ENCODE results near the gene KCNQ4. TPM values are rescaled to one million over a fixed set of nuclear protein-coding genes. Genes with fewer than 3 reads are reported as not detected.

KCNQ4 gene
- total and polyA plus RNA-seq, 2 of the 8 experiments (the other 6 are each of a cell fraction or from before 2014, with no cell fraction given) = 2.2 to 3.9 TPM

MicroRNA genes within 50 kb of the gene (microRNA counts, 767-probe panel; counts per million panel counts)
- microRNA hsa-miR-30c-5p (879 counts per million, percentile 95 among the panel's probes with 10 or more counts), microRNA hsa-miR-30e-5p (879 counts per million, percentile 95 among the panel's probes with 10 or more counts)

Small RNA genes within 50 kb of the gene (microRNA-seq; reads per million reads assigned to microRNA genes)
- gene MIR30C1 (ENCODE audit: borderline microRNAs expressed in 2 of 2, borderline number of aligned reads in 2 of 2, borderline replicate concordance in 1 of 2) (14.7 to 18.7 reads per million in 2 experiments), gene MIR30E (ENCODE audit: borderline microRNAs expressed in 2 of 2, borderline number of aligned reads in 2 of 2, borderline replicate concordance in 1 of 2) (1,231 to 1,743 reads per million in 2 experiments)

Small RNA genes within 50 kb of the gene (small RNA-seq; reads per million reads assigned to genes)
- gene MIR30C1 (ENCODE audit: insufficient read depth) = 166 reads per million, percentile 98 among the genes with 10 or more reads in this experiment
- 15,156 reads per million, percentile 100 among the genes with 10 or more reads in this experiment for gene MIR30E (ENCODE audit: insufficient read depth)
- gene RN7SL326P (ENCODE audit: insufficient read depth) = not detected

Other genes starting within 250 kb of the KCNQ4 start
- 20.6 and 21.0 TPM in 2 replicates for gene RIMS3, start 118.1 kb upstream of the KCNQ4 start, total RNA-seq (2021; fragmentation: NEBNext Ultra II Directional; extraction: Animal tissue kit (Norgen Biotek cat#: 25700))
- gene RIMS3, start 118.1 kb upstream of the KCNQ4 start, polyA plus RNA-seq (2011; rRNA removed) = 13.3 and 20.6 TPM in 2 replicates
- gene NFYC, start 92.1 kb upstream of the KCNQ4 start, total RNA-seq (2021; fragmentation: NEBNext Ultra II Directional; extraction: Animal tissue kit (Norgen Biotek cat#: 25700)) = 51.1 and 54.1 TPM in 2 replicates
- 107 and 124 TPM in 2 replicates for gene NFYC, start 92.1 kb upstream of the KCNQ4 start, polyA plus RNA-seq (2011; rRNA removed)
- 16.0 and 16.3 TPM in 2 replicates for gene CITED4, start 78.6 kb downstream of the KCNQ4 start, total RNA-seq (2021; fragmentation: NEBNext Ultra II Directional; extraction: Animal tissue kit (Norgen Biotek cat#: 25700))
- 5.4 and 11.1 TPM in 2 replicates for gene CITED4, start 78.6 kb downstream of the KCNQ4 start, polyA plus RNA-seq (2011; rRNA removed)
- gene CTPS1, start 195.9 kb downstream of the KCNQ4 start, total RNA-seq (2021; fragmentation: NEBNext Ultra II Directional; extraction: Animal tissue kit (Norgen Biotek cat#: 25700)) = 98.4 and 103 TPM in 2 replicates
- gene CTPS1, start 195.9 kb downstream of the KCNQ4 start, polyA plus RNA-seq (2011; rRNA removed) = 35.5 and 35.6 TPM in 2 replicates
- not detected in 2 replicates for gene SLFNL1, start 237.9 kb downstream of the KCNQ4 start, total RNA-seq (2021; fragmentation: NEBNext Ultra II Directional; extraction: Animal tissue kit (Norgen Biotek cat#: 25700))
- gene SLFNL1, start 237.9 kb downstream of the KCNQ4 start, polyA plus RNA-seq (2011; rRNA removed) = not detected in 2 replicates